CD4-positive, alpha-beta T cell treated with Interleukin-2 at 100 ng/mL for 4 hours (primary cell): ENCODE measurements around the gene MEIOSIN.
"Not testable (repeated sequence)": the region's sequence is repeated elsewhere in the genome, so short reads cannot be mapped to it uniquely, and the experiment has no call there.

Source experiments
- DNase-seq: peaks from one replicate; pipeline ENCODE4 v3.0.0-alpha.2; 2020; ENCODE audit warnings: low spot score

MEIOSIN gene

GRCh38 chr19:45720065-45720464, 13.2 kb upstream of the MEIOSIN start:
- DNase-seq = not testable (repeated sequence)

- DNase-seq = not testable (repeated sequence)
Observed at GRCh38 chr19:45728683-45729082, 4.6 kb upstream of the MEIOSIN start.

GRCh38 chr19:45729800-45730290, 3.4 kb upstream of the MEIOSIN start:
- no peak for DNase-seq

DNA sequence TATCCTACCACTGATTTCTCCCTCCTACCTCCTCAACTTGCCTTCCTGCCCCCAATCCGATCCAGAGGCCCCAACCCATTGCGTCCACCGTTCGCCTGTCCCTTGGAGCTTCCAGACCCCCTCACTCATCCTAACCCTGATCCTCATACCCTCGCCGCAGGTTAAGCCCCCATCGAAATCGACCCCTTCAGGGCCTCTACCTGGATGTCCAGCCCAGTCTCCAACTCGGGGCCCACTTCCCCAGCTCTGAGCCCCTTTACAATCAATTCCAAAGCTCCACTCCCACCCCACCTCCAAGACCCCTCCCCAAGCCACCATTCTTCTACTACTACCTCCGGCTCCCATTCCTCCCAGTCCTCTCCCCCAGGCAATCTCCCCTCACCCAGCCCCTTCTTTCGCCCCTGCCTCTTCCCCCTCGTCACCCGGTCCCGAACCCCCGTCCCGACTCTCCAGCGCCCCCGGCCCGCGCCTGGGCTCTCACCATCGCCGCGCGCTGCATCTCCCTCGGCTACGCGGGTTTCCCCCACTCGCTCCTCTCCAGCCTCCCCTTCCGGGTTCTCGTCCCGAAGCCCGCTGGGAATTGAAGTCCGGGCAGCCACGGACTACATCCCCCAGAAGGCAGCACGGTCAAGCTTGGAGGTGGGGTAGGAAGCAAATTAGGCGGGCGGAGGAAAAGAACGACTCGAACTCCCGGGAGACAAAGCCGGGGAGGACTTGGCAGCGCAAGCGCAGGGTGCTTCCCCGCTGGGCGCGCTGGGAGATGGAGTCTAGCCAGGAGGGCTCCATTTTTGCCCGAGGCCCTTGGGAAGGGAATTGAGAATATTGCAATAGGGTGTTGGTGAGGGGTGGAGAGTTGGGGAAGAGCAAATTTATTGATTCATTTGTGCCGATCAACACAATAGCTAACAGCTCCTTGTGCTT, 2.6 kb upstream of the MEIOSIN start, which contains the start of gene FBXO46:
Gene FBXO46 (minus strand): TSS at position 529 of the 921 bp plus-strand sequence. CDS start 17,401 bp downstream, outside the sequence.
- peak; percentile 96 for DNase-seq

- no peak for DNase-seq
Observed at GRCh38 chr19:45739498-45740439, 6.5 kb downstream of the MEIOSIN start.

- no peak for DNase-seq
Observed at GRCh38 chr19:45742969-45743368, 9.7 kb downstream of the MEIOSIN start.

DNA sequence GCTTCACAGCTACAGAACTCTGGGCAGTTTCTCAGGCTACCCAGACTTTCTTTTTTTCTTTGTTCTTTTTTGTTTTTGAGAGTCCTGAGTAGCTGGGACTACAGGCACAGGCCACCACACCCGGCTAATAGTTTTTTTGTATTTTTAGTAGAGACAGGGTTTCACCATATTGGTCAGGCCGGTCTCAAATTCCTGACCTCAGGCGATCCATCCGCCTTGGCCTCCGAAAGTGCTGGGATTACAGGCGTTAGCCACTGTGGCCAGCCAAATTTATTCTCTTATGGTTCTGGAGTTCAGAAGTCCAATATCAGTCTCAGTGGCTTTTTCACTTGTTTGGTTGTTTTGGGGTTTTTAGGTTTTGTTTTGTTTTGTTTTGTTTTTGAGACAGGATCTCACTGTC, 12.4 kb downstream of the MEIOSIN start:
- DNase-seq = no peak

GRCh38 chr19:45746866-45747265, 13.6 kb downstream of the MEIOSIN start:
- DNase-seq = no peak

DNA sequence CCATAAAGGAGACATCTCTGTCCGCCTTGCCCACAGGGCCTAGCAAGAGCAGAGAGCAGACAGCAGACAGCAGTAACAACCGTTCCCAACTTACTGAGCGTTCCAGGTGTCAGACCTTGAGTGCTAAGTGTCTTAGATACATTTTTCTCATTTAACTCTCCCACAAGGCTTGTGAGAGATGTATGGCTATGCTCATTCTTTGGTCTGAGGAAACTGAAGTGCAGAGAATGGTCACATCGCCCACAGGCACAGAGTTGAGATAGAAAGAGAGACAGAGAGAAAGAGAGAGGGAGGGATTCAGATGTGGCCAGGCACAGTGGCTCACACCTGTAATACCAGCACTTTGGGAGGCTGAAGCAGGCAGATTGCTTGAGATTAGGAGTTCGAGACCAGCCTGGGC, 14.3 kb downstream of the MEIOSIN start:
- DNase-seq = no peak

DNA sequence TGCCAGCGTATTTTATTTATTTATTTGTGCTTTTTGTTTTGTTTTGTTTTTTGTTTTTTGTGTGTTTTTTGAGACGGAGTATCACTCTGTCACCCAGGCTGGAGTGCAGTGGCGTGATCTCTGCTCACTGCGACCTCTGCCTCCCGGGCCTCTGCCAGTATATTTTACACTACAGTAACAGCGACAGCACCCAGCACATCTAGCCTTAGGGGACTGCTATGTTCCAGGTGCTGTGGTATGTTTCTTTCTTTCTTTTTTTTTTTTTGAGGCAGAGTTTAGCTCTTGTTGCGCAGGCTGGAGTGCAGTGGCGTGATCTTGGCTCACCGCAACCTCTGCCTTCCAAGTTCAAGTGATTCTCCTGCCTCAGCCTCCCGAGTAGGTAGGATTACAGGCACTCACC, 18.2 kb downstream of the MEIOSIN start:
- not testable (repeated sequence) for DNase-seq

GRCh38 chr19:45752639-45753038, 19.4 kb downstream of the MEIOSIN start:
- no peak for DNase-seq

- no peak for DNase-seq
Observed at GRCh38 chr19:45753548-45753947, 20.3 kb downstream of the MEIOSIN start.

DNA sequence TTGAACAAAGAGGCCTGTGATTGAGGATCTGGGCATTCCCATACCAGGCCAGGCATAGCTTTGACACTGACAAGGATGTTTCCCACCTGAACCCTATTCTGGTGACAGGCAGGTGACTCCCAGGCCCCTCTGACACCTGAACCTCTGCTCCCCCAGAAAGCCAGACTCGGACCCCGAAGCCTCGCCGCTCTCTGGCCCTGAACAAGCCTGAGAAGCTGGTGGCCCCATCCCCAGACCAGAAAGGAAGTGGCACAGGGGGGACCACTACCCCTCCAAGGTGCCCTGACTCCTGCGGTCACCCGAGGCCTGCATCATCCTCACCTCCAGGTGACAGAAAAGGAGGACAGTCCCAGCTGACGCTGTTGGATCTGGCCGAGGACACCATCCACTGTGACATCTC, 21.1 kb downstream of the MEIOSIN start:
- DNase-seq = no peak

DNA sequence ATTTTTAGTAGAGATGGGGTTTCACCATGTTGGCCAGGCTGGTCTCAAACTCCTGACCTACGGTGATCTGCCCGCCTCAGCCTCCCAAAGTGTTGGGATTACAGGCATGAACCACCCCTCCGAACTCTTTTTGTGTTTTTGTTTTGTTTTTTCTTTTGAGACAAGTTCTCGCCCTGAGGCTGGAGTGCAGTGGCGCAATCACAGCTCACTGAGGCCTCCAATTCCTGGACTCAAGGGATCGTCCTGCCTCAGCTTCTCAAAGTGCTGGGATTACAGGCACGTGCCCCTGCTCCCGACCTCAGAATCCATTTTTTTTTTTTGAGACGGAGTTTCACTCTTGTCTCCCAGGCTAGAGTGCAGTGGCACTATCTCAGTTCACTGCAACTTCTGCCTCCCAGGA, 24.5 kb downstream of the MEIOSIN start:
- no peak for DNase-seq

DNA sequence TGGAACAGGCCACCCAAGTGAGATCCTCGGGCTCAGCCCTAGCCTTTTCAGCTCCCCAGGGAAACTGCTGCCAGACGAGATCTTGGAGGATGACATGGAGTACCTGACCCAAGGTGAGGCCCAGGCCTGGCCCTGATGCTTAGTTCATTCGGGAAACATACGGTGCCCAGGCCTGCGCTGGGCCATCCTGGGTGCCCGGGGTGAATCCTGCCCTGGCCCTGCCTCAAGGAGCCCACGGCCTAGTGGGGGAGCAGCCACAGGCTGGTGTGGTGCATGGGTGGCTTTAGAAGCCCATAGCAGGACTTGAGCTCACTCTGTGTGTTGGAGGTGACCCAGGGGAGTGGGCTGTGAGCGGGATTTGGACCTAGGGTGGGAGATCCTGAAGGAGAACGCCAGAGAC, 25.7 kb downstream of the MEIOSIN start:
- no peak for DNase-seq

DNA sequence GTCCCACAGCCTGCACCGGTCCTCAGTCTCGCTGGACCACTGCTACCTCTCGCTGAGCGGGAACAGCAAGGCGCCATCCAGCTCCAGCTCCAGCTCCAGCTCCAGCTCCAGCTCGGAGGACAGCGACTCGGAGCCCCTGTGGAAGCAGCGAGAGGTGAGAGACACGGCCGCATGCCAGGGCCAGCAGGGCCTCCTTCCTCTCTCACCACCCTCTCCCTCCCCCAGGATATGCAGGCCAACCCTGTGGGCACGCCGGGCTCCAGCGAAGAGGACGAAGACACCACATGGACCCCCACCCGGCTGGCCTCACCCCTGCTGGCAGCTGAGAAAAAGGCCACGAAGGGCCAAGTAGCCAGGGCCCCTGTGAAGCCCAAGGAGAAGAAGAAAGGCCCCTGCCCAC, 28.5 kb downstream of the MEIOSIN start:
- DNase-seq = no peak

DNA sequence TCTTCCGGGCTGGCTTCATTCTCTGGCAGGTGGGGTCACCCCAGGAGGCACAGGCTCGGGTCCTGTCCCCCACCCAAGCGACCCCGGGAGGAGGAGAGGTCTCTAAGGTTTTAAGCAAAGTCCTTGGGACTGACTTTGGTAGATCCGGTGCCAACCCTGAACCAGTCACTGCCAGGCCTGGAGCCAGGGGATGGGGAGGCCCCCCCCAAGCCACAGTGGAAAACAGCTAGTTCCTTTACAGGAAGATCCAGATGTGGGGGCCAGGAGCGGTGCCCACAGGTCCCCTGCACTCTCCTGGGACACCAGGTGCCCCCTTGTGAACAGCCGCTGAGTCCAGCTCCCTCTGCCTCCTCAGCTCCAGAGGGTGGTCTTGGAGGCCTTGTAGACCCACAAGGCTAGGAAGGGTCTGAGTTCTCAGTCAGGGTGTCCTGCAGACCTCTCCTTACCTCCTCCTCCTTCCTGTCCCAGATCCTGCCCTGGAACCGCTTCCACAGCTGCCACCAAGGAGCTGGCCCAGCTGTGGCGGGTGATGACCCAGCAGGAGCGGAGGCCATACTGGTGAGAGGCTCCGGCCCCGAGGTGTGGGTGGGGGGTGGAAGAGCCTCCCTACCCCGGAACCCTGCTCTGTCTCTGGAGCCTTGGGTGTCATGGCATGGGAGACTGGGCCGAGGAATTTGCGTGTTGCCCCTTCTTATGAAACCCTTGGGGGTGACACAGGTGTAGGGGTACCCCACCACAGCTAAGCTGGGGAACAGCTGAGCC, 29.8 kb downstream of the MEIOSIN start:
- DNase-seq = no peak

- DNase-seq = no peak
Observed at GRCh38 chr19:45763691-45764294, 30.6 kb downstream of the MEIOSIN start.

- DNase-seq = no peak
Observed at GRCh38 chr19:45764475-45764874, 31.2 kb downstream of the MEIOSIN start.

GRCh38 chr19:45764945-45765701, 31.9 kb downstream of the MEIOSIN start:
- DNase-seq = no peak
